GM18858 (cell line): ENCODE measurements around the gene GABRB1.

Experiments used
- ATAC-seq: cut with Tn5 transposase; IDR thresholded peaks from one replicate; pipeline ENCODE4 v1.9.1; 2021; ENCODE audit not compliant: unreplicated experiment

GABRB1 gene

DNA sequence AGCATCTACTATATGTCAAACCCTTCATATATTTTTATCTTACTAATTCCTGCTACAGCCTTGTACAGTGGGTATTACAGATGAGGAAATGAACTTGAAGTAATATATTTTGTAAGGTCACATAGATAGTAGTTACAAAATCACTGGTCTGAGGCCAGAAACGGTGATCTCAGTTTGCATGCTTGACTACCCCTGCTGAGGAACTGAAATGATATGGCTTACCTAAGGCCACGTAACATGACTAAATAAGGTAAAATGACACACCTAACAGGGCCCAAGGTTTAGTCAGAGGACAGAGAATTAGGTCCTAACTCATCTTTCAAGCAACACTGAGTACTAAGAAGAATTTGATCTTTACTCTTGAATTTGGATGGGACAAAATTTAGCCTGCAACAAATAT is 433.6 kb downstream of the GABRB1 start:
- peak; percentile 38 for ATAC-seq

DNA sequence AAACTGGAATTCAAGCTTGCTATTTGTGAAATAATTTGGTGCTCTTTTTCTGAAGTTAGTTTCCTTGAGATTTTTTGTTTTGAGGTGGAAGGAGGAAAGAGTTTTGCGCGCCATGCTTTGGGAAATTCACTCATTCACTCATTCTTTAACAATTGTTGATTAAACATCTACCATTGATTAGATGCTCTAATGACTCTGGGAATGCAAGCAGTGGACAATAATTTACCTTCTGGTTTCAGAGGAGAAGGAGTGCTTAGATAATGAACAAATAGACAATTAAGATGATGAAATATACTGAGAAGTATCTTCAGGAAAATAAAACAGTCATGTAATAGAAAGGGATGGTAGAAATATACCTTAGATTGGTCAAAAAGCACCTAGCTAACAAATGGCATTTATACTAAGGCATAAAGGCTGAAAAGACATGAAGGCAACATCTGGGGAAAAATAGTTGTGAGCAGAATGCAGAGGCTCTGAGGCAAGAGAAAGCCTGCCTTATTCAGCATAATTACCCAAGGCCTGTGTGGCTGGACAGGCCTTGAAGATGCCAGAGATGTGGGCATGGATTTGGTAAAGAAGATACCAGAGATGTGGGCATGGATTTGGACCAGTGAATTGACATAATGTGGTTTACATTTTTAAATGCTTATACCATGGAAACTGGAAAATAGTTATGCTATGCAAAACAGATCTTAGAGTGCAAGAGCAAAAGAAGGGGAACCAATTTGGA is 434.9 kb downstream of the GABRB1 start:
- ATAC-seq, result no peak

DNA sequence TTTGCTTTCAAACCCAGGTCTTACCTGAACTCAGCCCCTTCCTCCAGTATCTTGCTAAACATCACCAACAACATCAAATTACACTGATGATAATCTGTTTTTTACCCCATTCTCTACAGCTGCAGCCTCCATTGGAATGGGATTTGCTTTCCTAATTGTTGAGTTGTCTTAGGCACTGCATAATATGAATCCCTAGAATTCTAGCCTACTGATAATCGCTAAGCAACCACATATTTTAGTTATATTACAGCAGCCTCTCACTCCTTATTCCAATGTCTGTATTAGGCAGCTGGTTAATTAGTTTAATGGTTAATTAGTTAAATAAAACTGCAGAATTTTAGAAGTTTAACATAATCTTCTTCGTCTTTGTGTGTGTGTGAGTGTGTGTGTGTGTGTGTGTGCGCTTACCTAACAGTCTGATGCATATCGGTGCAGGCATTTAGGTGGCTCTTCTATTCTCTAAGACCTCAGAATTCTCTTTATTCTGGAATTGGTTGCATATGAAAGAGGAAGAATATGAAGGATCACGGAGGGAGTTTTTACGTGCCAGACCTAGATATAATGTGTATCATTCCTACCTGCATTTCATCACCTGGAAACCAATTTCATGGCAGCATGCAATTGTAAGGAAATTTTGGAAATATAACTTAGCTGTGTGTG is 437.5 kb downstream of the GABRB1 start:
- ATAC-seq, result no peak

DNA sequence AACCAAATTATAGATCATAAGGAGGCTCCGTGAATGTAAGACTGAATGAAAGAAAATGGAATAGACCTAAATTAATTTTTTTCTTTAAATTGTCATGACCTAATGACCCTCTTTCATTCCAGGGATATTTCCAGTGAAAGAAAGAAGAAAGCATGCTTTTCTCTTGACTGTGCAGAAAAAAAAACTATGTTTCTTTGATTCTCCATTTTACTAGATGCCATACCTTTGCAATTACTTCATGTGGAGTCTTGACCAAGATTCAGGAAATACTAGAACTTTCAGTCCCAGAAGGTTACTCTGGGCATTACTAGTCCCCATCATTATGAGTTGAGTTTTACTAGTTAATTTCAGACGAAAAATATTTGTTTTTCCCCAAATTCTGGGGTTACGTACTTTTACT is 438.6 kb downstream of the GABRB1 start:
- no peak for ATAC-seq

DNA sequence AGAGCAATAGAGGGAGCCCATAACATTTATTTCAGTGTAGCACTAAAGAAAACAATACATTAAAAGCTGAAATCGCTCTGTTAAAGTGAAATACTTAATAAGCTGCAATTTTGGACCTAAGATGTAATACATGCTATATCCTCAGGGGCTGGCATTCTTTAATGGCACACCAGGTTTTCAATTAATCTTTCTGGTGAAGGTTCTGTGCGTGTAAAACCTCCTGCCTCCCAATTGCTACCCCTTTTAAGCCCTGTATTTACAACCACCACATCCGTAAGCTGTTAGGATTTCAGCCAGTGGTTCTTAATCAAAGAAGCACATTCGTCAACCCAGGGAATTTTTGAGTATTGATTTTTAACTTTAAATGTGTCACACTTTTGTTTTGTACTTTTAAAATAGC is 439.7 kb downstream of the GABRB1 start:
- ATAC-seq, result no peak

DNA sequence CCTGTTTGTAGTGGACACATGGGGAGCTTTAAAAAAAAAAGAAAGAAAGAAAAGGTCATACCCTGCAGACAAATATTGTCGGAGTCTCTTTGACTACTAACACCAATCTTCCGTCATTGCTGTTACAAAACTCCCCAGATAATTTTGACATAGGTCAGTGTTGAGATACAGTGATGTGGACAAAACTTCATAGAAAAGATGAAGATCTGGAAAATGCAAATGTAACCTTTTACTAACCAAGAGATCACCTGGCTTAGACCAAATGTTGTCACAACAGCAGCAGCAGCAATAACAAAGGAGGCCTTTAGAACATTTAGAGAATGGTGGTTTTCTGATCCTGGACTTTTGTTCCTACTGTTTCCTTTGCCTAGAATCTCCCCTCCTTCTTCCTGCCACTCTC is 440.2 kb downstream of the GABRB1 start:
- ATAC-seq, result no peak

DNA sequence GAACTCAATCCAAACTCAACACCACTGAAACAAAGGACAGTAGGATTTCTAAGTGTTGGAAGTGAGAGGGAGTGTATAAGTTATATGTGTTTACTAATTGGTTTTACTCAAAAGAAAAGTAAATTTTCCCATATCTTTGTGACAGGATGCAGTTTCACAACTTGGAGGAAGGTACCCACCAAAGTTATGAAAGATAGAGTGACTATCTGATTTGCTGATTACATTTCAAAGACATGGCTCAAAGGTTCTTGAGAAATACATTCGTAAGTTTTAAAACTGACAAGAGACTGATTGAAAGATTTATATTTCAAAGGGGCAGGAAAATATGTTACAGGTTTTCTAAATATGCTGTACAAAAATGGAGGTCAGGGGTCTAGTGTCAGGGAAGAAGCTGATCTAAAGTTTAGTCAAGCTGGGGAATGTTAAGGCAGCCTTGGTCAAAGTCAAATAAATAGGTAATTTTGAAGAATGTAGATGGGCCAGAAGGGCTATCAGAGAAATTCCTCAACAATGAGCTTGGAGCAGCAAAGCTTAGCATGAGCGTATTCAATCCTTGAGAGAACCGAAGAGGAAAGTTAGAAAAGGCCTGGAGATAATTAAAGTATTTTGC is 441.9 kb downstream of the GABRB1 start:
- no peak for ATAC-seq

DNA sequence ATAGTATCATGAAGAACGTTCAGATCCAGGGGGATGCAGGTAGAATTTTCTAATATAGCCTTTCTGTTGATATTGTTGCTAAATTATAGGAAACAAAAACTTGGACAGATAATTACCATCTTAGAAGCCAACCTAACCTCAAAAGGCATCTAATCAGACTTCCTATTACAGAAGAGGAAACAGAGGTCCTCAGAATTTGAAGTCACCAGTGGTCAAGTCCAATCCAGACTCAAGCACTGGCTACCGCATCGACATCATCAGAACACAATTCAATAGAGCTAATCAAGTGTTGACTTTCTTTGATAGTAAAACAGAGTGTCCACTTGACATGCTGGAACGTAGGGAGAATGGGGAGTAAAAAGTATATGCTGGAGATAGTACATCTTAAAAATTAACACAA is 443.4 kb downstream of the GABRB1 start:
- ATAC-seq, result no peak

DNA sequence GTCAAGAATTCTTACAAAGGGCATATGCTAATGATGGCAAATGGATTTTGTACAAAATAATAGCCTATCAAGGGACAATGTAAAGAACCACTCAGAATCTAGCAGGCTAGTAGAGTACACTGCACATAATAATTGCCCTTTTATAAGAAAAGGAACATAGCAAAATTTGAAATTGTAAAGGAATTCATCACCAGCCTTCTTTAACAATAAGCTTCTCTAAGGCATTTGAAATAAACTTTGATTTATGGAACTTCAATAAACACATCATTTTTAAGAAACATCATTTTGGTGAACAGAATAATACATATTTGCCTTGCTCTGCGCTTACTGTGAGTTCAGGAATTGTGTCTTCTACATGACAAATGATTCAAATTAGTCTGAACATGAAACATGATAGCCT is 444.0 kb downstream of the GABRB1 start:
- ATAC-seq, result no peak
